Measurements from ENCODE around the gene ATG2A. TPM values are rescaled to one million over a fixed set of nuclear protein-coding genes. Genes with fewer than 3 reads are reported as not detected.

Gene ATG2A
- total and polyA plus RNA-seq, 9 of the 15 experiments (the other 6 are each of a cell fraction or from before 2014, with no cell fraction given): 0.25 to 45.9 (median 5.2) TPM

- TF ChIP-seq MLX (CRISPR knock-in tag; conservative IDR thresholded peaks at IDR 0.05) (no peak), ZBTB7A (IDR thresholded peaks at IDR 0.05; ENCODE audit: borderline replicate concordance, control insufficient read depth, low read depth, low read length) (peak; percentile 21; the same call in 1 of the 2 replicates), ARNT (IDR thresholded peaks at IDR 0.05) (no peak), SP1 (CRISPR knock-in tag; IDR thresholded peaks at IDR 0.05) (peak; percentile 37; the same call in 1 of the 2 replicates), ZKSCAN8 (CRISPR knock-in tag; IDR thresholded peaks at IDR 0.05) (no peak), ZNF224 (CRISPR knock-in tag; IDR thresholded peaks at IDR 0.05) (no peak), ZNF518B (CRISPR knock-in tag; IDR thresholded peaks at IDR 0.05) (no peak)
Observed at GRCh38 chr11:64894812-64895452, 22.1 kb downstream of the ATG2A start (continued).

Measured in K562 (cell line).